HepG2 (cell line): ENCODE results near the gene ZKSCAN1. TPM values are rescaled to one million over a fixed set of nuclear protein-coding genes. Genes with fewer than 3 reads are reported as not detected.

Source experiments
- ATAC-seq: fragments of 200-7000 bp; cut with Tn5 transposase; 3 replicates; pipeline ENCODE4 v1.9.1; 2020; ENCODE audit warnings: mild to moderate bottlenecking, moderate library complexity
- BruUV-seq: library from RNA; stranded (reverse); fragments of 400-500 nt; replicated peaks from 2 replicates; lab custom pipeline; 2021; lab: Mats Ljungman, UMichigan
- CTCF ChIA-PET: fragments of 300-600 bp; formaldehyde crosslinking; extraction: SDS; loops from one replicate; lab custom pipeline; 2021; ENCODE audit warnings: low total read pairs, inconsistent platforms, low intra/inter-chr PET ratio; lab: Yijun Ruan, JAX
- POLR2A ChIA-PET: fragments of 350-600 bp; sonication (Branson Sonifier 250); formaldehyde crosslinking; loops from one replicate; lab custom pipeline; 2020; ENCODE audit warnings: antibody characterized with exemption, inconsistent platforms; lab: Yijun Ruan, JAX
- DNase-seq: peaks from one replicate; pipeline ENCODE4 v3.0.0-alpha.2; 2015; ENCODE audit warnings: low spot score
- FAIRE-seq: peaks from 3 replicates; lab custom pipeline; 2011; peaks lifted over from hg19 to GRCh38; lab: Jason Lieb, UNC
- H2AFZ ChIP-seq: one replicate; pipeline ENCODE4 v1.6.1; 2011; ENCODE audit warnings: low read length, inconsistent platforms
- H3K27ac ChIP-seq: fragments of 300-600 bp; 3 replicates; pipeline ENCODE4 v1.8.0; 2011; ENCODE audit warnings: mixed run types, mild to moderate bottlenecking, mixed read lengths, low read length, inconsistent platforms; ENCODE audit not compliant: insufficient read depth; ENCODE audit errors: extremely low read length
- H3K27me3 ChIP-seq, 2 experiments: fragments of 200-600 bp in 1 of 2; 2 replicates in 1 of 2; 3 replicates in 1 of 2; pipeline versions ENCODE4 v1.6.0 to v1.8.0; 2011; ENCODE audit warnings: low read length in 2 of 2, mild to moderate bottlenecking in 2 of 2, moderate library complexity in 2 of 2, inconsistent platforms in 1 of 2; ENCODE audit not compliant: insufficient read depth in 2 of 2, control insufficient read depth in 1 of 2
- H3K36me3 ChIP-seq, 2 experiments: fragments of 200-600 bp in 1 of 2; replicated peaks in 1 of 2; 2 replicates in 1 of 2; 3 replicates in 1 of 2; pipeline versions ENCODE4 v1.5.1 to v1.8.0; 2011; ENCODE audit warnings: low read length in 2 of 2, inconsistent platforms in 1 of 2; ENCODE audit not compliant: insufficient read depth in 2 of 2, control insufficient read depth in 1 of 2
- H3K4me1 ChIP-seq: 2 replicates; pipeline ENCODE4 v1.5.1; 2012; ENCODE audit warnings: low read length, inconsistent platforms; ENCODE audit not compliant: insufficient read depth
- H3K4me2 ChIP-seq: 2 replicates; pipeline ENCODE4 v1.6.0; 2011; ENCODE audit warnings: low read depth, low read length, inconsistent platforms
- H3K4me3 ChIP-seq, 3 experiments: fragments of 200-600 bp in 1 of 3; sonication (generic), shearing (Covaris generic) in 1 of 3; replicated peaks in 1 of 3; 2 replicates each; pipeline ENCODE4 v1.5.1; 2011 to 2016; ENCODE audit warnings: low read length in 3 of 3, inconsistent platforms in 2 of 3, low read depth in 2 of 3, mild to moderate bottlenecking in 2 of 3, control low read depth in 1 of 3, mixed read lengths in 1 of 3; ENCODE audit not compliant: insufficient read depth in 1 of 3
- H3K79me2 ChIP-seq: one replicate; pipeline ENCODE4 v1.6.1; 2011; ENCODE audit warnings: low read length, inconsistent platforms; ENCODE audit not compliant: insufficient read depth
- H3K9ac ChIP-seq: 2 replicates; pipeline ENCODE4 v1.6.0; 2011; ENCODE audit warnings: mild to moderate bottlenecking, low read depth, low read length, inconsistent platforms; ENCODE audit not compliant: insufficient read depth
- H3K9me3 ChIP-seq: 2 replicates; pipeline ENCODE4 v1.5.1; 2012; ENCODE audit warnings: mild to moderate bottlenecking, low read length
- H4K20me1 ChIP-seq: 2 replicates; pipeline ENCODE4 v1.6.0; 2011; ENCODE audit warnings: inconsistent platforms, mild to moderate bottlenecking, low read length, moderate library complexity; ENCODE audit not compliant: insufficient read depth
- CREB3 ChIP-seq: sonication (generic); formaldehyde crosslinking; IDR thresholded peaks from 2 replicates; pipeline ENCODE4 v1.5.0; 2020; ENCODE audit warnings: missing genetic modification reagents
- GABPA ChIP-seq, 2 experiments: IDR thresholded peaks; 2 replicates each; pipeline ENCODE4 v1.6.1; 2011 to 2016; ENCODE audit warnings: low read depth in 2 of 2, low read length in 1 of 2, missing biosample characterization in 1 of 2, missing genetic modification characterization in 1 of 2
- NFE2L1 ChIP-seq: sonication (generic); formaldehyde crosslinking; IDR thresholded peaks from 2 replicates; pipeline ENCODE4 v1.4.0; 2020; ENCODE audit warnings: missing genetic modification reagents, mild to moderate bottlenecking, borderline replicate concordance
- SYNCRIP ChIP-seq: fragments of 200-400 bp; formaldehyde crosslinking; IDR thresholded peaks from 2 replicates; pipeline ENCODE4 v1.6.1; 2018; ENCODE audit warnings: mild to moderate bottlenecking, low read depth, low read length; ENCODE audit not compliant: insufficient read depth
- TMF1 ChIP-seq: sonication (generic); formaldehyde crosslinking; IDR thresholded peaks from 2 replicates; pipeline ENCODE4 v1.8.1; 2022; ENCODE audit warnings: low read depth, missing genetic modification reagents
- TSC22D2 ChIP-seq: sonication (generic); formaldehyde crosslinking; IDR thresholded peaks from 2 replicates; pipeline ENCODE4 v1.5.1; 2020; ENCODE audit warnings: missing genetic modification reagents, mild to moderate bottlenecking, borderline replicate concordance
- ZNF558 ChIP-seq: sonication (generic); formaldehyde crosslinking; IDR thresholded peaks from 2 replicates; pipeline ENCODE4 v1.9.0; 2022; ENCODE audit warnings: mild to moderate bottlenecking, missing genetic modification reagents, borderline replicate concordance
- ZSCAN29 ChIP-seq: sonication (generic); formaldehyde crosslinking; conservative IDR thresholded peaks from 2 replicates; pipeline ENCODE4 v1.4.0; 2020; ENCODE audit warnings: mild to moderate bottlenecking, missing genetic modification reagents
- WGBS: methylation state at CpG from one replicate; pipeline ENCODE4 v1.1.6; 2017; ENCODE audit warnings: low lambda C conversion rate; 5-methylcytosine and 5-hydroxymethylcytosine counted together
- in situ Hi-C: cut with HindIII; loops from 2 replicates; pipeline ENCODE4 v1.10.0; 2017; ENCODE audit warnings: low pct_unique_long_range_greater_than_20kb; ENCODE audit not compliant: extremely low pct_ligation_motif_present
- intact Hi-C: fragments of 100-400 bp; cut with micrococcal nuclease; formaldehyde crosslinking; loops from one replicate; pipeline ENCODE4 v1.10.0; 2022; ENCODE audit not compliant: unreplicated experiment
- polyA plus RNA-seq, 8 experiments: library from polyadenylated mRNA; depleted of rRNA in 3 of 8; stranded (reverse) in 7 of 8; unstranded in 1 of 8; fragments of >200 nt; fragmentation: Illumina TruSeq in 4 of 8; extraction: Trizol in 4 of 8; gene quantifications; 2 replicates each; pipeline versions ENCODE4 v1.2.1 to v1.2.3, GENCODE V29; 2011 to 2016; ENCODE audit warnings: low read depth in 4 of 8, missing spikeins in 1 of 8, mixed read lengths in 1 of 8; ENCODE audit not compliant: insufficient read depth in 1 of 8
- total RNA-seq, 5 experiments: library from RNA; depleted of rRNA; stranded (reverse); fragments of >200 nt; fragmentation: Illumina TruSeq; extraction: Trizol; gene quantifications; 2 replicates each; pipeline ENCODE4 v1.2.3, GENCODE V29; 2016; ENCODE audit warnings: low read depth in 1 of 5
- TF ChIP-seq, protein P1 (sequence below): sonication (generic); formaldehyde crosslinking; IDR thresholded peaks from 2 replicates; pipeline ENCODE4 v1.8.1; 2023; ENCODE audit warnings: mild to moderate bottlenecking, moderate library complexity, missing genetic modification reagents
- TF ChIP-seq, protein P2 (sequence below): IDR thresholded peaks from 2 replicates; pipeline ENCODE4 v1.6.1; 2016; ENCODE audit warnings: low read depth, missing genetic modification reagents, missing compliant biosample characterization
- TF ChIP-seq, protein P3 (sequence below): IDR thresholded peaks from 2 replicates; pipeline ENCODE4 v1.6.1; 2016; ENCODE audit warnings: missing compliant biosample characterization, missing genetic modification reagents, borderline replicate concordance

The ZKSCAN1 gene
- total and polyA plus RNA-seq, 2 of the 13 experiments (the other 11 are each of a cell fraction or from before 2014, with no cell fraction given), result 46.4 to 60.6 TPM

DNA sequence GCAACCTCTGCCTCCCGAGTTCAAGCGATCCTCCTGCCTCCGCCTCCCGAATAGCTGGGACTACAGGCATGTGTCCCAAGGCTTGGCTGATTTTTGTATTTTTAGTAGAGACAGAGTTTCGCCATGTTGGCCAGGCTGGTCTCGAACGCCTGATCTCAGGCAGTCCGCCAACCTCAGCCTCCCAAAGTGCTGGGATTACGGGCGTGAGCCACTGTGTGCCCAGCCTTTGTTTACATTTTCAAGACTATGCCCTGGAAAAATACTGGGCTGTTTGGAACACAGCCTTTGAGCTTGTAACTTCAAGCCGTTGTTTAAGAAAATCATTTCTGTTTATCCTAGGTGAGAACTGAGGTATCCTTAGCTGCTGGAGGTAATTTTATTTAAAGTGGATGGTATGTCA is 1.9 kb downstream of the ZKSCAN1 start:
- no TSS peak for BruUV-seq
- H3K4me2 ChIP-seq, result peak overlapping the region; percentile 90
- ATAC-seq (no peak), DNase-seq (peak; percentile 67), FAIRE-seq (no peak)
- CTCF ChIA-PET, result no interaction called here
- H3K4me1 ChIP-seq, result peaks cover 82% of the 10 kb centered on the region
- peak overlapping the region; percentile 93 for H3K27ac ChIP-seq
- H4K20me1 ChIP-seq, result peaks cover 22% of the 10 kb centered on the region
- in situ Hi-C loops, result no loop called here
- no peaks in the 10 kb centered on the region for H3K9me3 ChIP-seq
- H2AFZ ChIP-seq, result no peak overlapping the region
- no peaks in the 10 kb centered on the region; a peak in 1 of 5 replicates for H3K27me3 ChIP-seq
- H3K79me2 ChIP-seq, result peaks cover 63% of the 10 kb centered on the region
- H3K36me3 ChIP-seq, result peaks cover 6 to 22% of the 10 kb centered on the region in 2 experiments
- H3K9ac ChIP-seq, result peak overlapping the region; percentile 94
- WGBS, result 5% methylated on average over 11 of the region's 11 CpGs
- peak overlapping the region; percentile 92 to 94 (median 93) for H3K4me3 ChIP-seq
- intact Hi-C loops, result loop anchor here (2.0 kb wide), 1 partner anchor 20 kb away; no protein-coding TSS in a partner anchor
- POLR2A ChIA-PET, result interaction anchor here (0.7 to 6.6 kb wide), 9 partner anchors 9 to 104 kb away, joined by 3 to 212 read pairs (median 5); partner anchors contain the start of gene ZSCAN21
- no peak for TF ChIP-seq SYNCRIP
- TF ChIP-seq TMF1 (CRISPR knock-in tag), result no peak
- no peak for TF ChIP-seq ZSCAN29 (CRISPR knock-in tag)
- no peak for TF ChIP-seq ZNF558 (CRISPR knock-in tag)
- TF ChIP-seq CREB3, result no peak
- TF ChIP-seq TSC22D2 (CRISPR knock-in tag), result no peak
- no peak for TF ChIP-seq NFE2L1 (CRISPR knock-in tag)
- TF ChIP-seq, protein P1, sequence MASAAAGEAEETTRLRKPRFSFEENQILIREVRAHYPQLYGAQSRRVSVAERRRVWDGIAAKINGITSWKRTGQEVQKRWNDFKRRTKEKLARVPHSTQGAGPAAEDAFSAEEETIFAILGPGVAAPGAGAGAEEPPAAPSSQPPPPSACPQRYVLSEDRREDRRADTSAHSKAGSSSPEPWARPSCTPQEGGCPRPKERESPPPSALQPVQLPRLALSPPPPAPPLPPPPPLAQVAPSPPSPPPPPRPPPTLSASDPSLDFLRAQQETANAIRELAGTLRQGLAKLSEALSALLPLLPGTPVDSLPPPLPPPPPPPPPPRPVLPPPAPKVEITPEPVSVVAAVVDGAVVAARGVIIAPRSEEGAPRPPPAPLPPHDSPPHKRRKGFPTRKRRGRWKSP (CRISPR knock-in tag), result no peak
- TF ChIP-seq, protein P2, sequence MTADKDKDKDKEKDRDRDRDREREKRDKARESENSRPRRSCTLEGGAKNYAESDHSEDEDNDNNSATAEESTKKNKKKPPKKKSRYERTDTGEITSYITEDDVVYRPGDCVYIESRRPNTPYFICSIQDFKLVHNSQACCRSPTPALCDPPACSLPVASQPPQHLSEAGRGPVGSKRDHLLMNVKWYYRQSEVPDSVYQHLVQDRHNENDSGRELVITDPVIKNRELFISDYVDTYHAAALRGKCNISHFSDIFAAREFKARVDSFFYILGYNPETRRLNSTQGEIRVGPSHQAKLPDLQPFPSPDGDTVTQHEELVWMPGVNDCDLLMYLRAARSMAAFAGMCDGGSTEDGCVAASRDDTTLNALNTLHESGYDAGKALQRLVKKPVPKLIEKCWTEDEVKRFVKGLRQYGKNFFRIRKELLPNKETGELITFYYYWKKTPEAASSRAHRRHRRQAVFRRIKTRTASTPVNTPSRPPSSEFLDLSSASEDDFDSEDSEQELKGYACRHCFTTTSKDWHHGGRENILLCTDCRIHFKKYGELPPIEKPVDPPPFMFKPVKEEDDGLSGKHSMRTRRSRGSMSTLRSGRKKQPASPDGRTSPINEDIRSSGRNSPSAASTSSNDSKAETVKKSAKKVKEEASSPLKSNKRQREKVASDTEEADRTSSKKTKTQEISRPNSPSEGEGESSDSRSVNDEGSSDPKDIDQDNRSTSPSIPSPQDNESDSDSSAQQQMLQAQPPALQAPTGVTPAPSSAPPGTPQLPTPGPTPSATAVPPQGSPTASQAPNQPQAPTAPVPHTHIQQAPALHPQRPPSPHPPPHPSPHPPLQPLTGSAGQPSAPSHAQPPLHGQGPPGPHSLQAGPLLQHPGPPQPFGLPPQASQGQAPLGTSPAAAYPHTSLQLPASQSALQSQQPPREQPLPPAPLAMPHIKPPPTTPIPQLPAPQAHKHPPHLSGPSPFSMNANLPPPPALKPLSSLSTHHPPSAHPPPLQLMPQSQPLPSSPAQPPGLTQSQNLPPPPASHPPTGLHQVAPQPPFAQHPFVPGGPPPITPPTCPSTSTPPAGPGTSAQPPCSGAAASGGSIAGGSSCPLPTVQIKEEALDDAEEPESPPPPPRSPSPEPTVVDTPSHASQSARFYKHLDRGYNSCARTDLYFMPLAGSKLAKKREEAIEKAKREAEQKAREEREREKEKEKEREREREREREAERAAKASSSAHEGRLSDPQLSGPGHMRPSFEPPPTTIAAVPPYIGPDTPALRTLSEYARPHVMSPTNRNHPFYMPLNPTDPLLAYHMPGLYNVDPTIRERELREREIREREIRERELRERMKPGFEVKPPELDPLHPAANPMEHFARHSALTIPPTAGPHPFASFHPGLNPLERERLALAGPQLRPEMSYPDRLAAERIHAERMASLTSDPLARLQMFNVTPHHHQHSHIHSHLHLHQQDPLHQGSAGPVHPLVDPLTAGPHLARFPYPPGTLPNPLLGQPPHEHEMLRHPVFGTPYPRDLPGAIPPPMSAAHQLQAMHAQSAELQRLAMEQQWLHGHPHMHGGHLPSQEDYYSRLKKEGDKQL (CRISPR knock-in tag), result no peak
- no peak for TF ChIP-seq GABPA (IDR thresholded peaks at IDR 0.05; ENCODE audit: low read depth, low read length)
- 0 out of 2 replicates have a peak, but pooled peaks have one; percentile 48 for TF ChIP-seq GABPA (CRISPR knock-in tag; IDR thresholded peaks at IDR 0.05; ENCODE audit: low read depth)
- TF ChIP-seq, protein P3, sequence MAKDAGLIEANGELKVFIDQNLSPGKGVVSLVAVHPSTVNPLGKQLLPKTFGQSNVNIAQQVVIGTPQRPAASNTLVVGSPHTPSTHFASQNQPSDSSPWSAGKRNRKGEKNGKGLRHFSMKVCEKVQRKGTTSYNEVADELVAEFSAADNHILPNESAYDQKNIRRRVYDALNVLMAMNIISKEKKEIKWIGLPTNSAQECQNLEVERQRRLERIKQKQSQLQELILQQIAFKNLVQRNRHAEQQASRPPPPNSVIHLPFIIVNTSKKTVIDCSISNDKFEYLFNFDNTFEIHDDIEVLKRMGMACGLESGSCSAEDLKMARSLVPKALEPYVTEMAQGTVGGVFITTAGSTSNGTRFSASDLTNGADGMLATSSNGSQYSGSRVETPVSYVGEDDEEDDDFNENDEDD (CRISPR knock-in tag), result no peak
